HepG2 (cell line): ENCODE data around the gene GATB.

ENCODE experiments used
- CTCF ChIP-seq: sonication (generic); formaldehyde crosslinking; IDR thresholded peaks from 2 replicates; pipeline ENCODE4 v1.5.0; 2020; ENCODE audit warnings: mild to moderate bottlenecking, missing genetic modification reagents, moderate library complexity
- MAFF ChIP-seq: IDR thresholded peaks from 2 replicates; pipeline ENCODE4 v1.6.1; 2011; ENCODE audit warnings: low read depth, low read length, improper control_type of control experiment
- NFYB ChIP-seq: sonication (generic); formaldehyde crosslinking; IDR thresholded peaks from 2 replicates; pipeline ENCODE4 v1.4.0; 2020; ENCODE audit warnings: missing genetic modification reagents
- RAD51 ChIP-seq: fragments of 450-650 bp; IDR thresholded peaks from 2 replicates; pipeline ENCODE4 v1.6.1; 2016; ENCODE audit warnings: borderline replicate concordance
- RBFOX2 ChIP-seq: fragments of 200-400 bp; formaldehyde crosslinking; IDR thresholded peaks from 2 replicates; pipeline ENCODE4 v1.6.1; 2017; ENCODE audit warnings: low read depth, mild to moderate bottlenecking, low read length
- SMAD1 ChIP-seq: sonication (generic); formaldehyde crosslinking; IDR thresholded peaks from 2 replicates; pipeline ENCODE4 v1.4.0; 2020; ENCODE audit warnings: missing genetic modification reagents, low read depth, mild to moderate bottlenecking, borderline replicate concordance
- SMARCE1 ChIP-seq: fragments of 450-650 bp; IDR thresholded peaks from 2 replicates; pipeline ENCODE4 v1.6.1; 2017; ENCODE audit warnings: borderline replicate concordance
- TCF7L2 ChIP-seq: IDR thresholded peaks from 2 replicates; pipeline ENCODE4 v1.6.1; 2011; ENCODE audit warnings: mild to moderate bottlenecking, low read depth, low read length, moderate library complexity
- ZNF331 ChIP-seq: sonication (generic); formaldehyde crosslinking; IDR thresholded peaks from 2 replicates; pipeline ENCODE4 v1.4.0; 2020; ENCODE audit warnings: missing genetic modification reagents
- ZNF33B ChIP-seq: sonication (generic); formaldehyde crosslinking; IDR thresholded peaks from 2 replicates; pipeline ENCODE4 v1.5.1; 2020; ENCODE audit warnings: mild to moderate bottlenecking, missing genetic modification reagents

GRCh38 chr4:151676301-151676700 is 84.5 kb downstream of the GATB start:
- TF ChIP-seq SMARCE1 (no peak), CTCF (CRISPR knock-in tag) (no peak), ZNF331 (CRISPR knock-in tag) (no peak), RBFOX2 (no peak), ZNF33B (CRISPR knock-in tag) (no peak), NFYB (CRISPR knock-in tag) (no peak), MAFF (no peak), TCF7L2 (no peak), RAD51 (no peak), SMAD1 (CRISPR knock-in tag) (no peak)
